ENCODE data around the gene SULT2B1.

The SULT2B1 gene

GRCh38 chr19:48636859-48637448 is 85.0 kb downstream of the SULT2B1 start, which contains the start of gene DBP:
TSS of gene DBP (minus strand) at chr19:48637379. CDS start at chr19:48636994, 385 bp downstream.
- peak; percentile 73 for DNase-seq

GRCh38 chr19:48637449-48637947 is 85.5 kb downstream of the SULT2B1 start:
- peak; percentile 88 for DNase-seq

- DNase-seq = peak; percentile 90
Measured at GRCh38 chr19:48637948-48638830, 86.2 kb downstream of the SULT2B1 start.

- DNase-seq = no peak
Measured at GRCh38 chr19:48638831-48639381, 86.9 kb downstream of the SULT2B1 start.

- DNase-seq = no peak
Measured at GRCh38 chr19:48639483-48640375, 87.8 kb downstream of the SULT2B1 start.

- DNase-seq = no peak
Measured at GRCh38 chr19:48641850-48642249, 89.9 kb downstream of the SULT2B1 start.

- no peak for DNase-seq
Measured at GRCh38 chr19:48642862-48643261, 90.9 kb downstream of the SULT2B1 start.

- no peak for DNase-seq
Measured at GRCh38 chr19:48644355-48644754, 92.4 kb downstream of the SULT2B1 start.

GRCh38 chr19:48644839-48645619 is 93.1 kb downstream of the SULT2B1 start:
- peak; percentile 79 for DNase-seq

GRCh38 chr19:48645620-48646000 is 93.6 kb downstream of the SULT2B1 start:
- no peak for DNase-seq

- peak; percentile 76 for DNase-seq
Measured at GRCh38 chr19:48646001-48646721, 94.2 kb downstream of the SULT2B1 start, which contains the start of gene CA11. TSS of gene CA11 (minus strand) at chr19:48646187. CDS start at chr19:48645632, 555 bp downstream.

GRCh38 chr19:48646722-48647216 is 94.8 kb downstream of the SULT2B1 start:
- DNase-seq = no peak

GRCh38 chr19:48648134-48648533 is 96.2 kb downstream of the SULT2B1 start:
- DNase-seq = no peak
